Panc1 (cell line): Measurements from ENCODE around the gene CFAP74. TPM values are rescaled to one million over a fixed set of nuclear protein-coding genes. Genes with fewer than 3 reads are reported as not detected.

Experiments
- ATAC-seq: fragments of 200-7000 bp; cut with Tn5 transposase; 2 replicates; pipeline ENCODE4 v1.9.1; 2020; ENCODE audit warnings: mild to moderate bottlenecking, moderate library complexity
- BruUV-seq: library from RNA; stranded (reverse); fragments of 400-500 nt; replicated peaks from 2 replicates; lab custom pipeline; 2021; lab: Mats Ljungman, UMichigan
- CTCF ChIA-PET: fragments of 300-600 bp; sonication (Branson Sonifier 250); formaldehyde crosslinking; loops from one replicate; lab custom pipeline; 2022; ENCODE audit warnings: antibody characterized with exemption; lab: Charles Lee
- POLR2A ChIA-PET: fragments of 300-600 bp; sonication (Branson Sonifier 250); formaldehyde crosslinking; loops from one replicate; lab custom pipeline; 2022; ENCODE audit warnings: antibody characterized with exemption; lab: Charles Lee
- DNase-seq: peaks from one replicate; pipeline ENCODE4 v3.0.0-alpha.2; 2010; ENCODE audit warnings: low read depth, low spot score
- H3K27ac ChIP-seq: 2 replicates; pipeline ENCODE4 v1.5.1; 2011; ENCODE audit warnings: mild to moderate bottlenecking, low read length, inconsistent platforms
- H3K27me3 ChIP-seq: fragments of 200-500 bp; sonication (Bioruptor generic); 2 replicates; pipeline ENCODE4 v1.6.0; 2014; ENCODE audit warnings: low read length, inconsistent platforms; ENCODE audit not compliant: control insufficient read depth, insufficient read depth
- H3K36me3 ChIP-seq: fragments of 200-500 bp; sonication (Bioruptor generic); 2 replicates; pipeline ENCODE4 v1.5.1; 2014; ENCODE audit warnings: inconsistent platforms, mild to moderate bottlenecking, low read length, moderate library complexity; ENCODE audit not compliant: control insufficient read depth, insufficient read depth
- H3K4me1 ChIP-seq: 2 replicates; pipeline ENCODE4 v1.5.1; 2011; ENCODE audit warnings: inconsistent platforms, mild to moderate bottlenecking, low read length, moderate library complexity; ENCODE audit not compliant: control insufficient read depth, insufficient read depth
- H3K4me3 ChIP-seq, 2 experiments: 2 replicates each; pipeline ENCODE4 v1.5.1; 2011 to 2012; ENCODE audit warnings: low read depth in 2 of 2, low read length in 2 of 2, mild to moderate bottlenecking in 2 of 2, inconsistent platforms in 1 of 2, moderate library complexity in 1 of 2
- H3K9me3 ChIP-seq: fragments of 200-500 bp; sonication (Bioruptor generic); 2 replicates; pipeline ENCODE4 v1.5.1; 2014; ENCODE audit warnings: low read depth, mild to moderate bottlenecking, inconsistent platforms, low read length, moderate library complexity; ENCODE audit not compliant: control insufficient read depth, insufficient read depth
- CTCF ChIP-seq: fragments of 450-650 bp; IDR thresholded peaks from 2 replicates; pipeline ENCODE4 v1.5.1; 2017; ENCODE audit warnings: mild to moderate bottlenecking
- POLR2AphosphoS5 ChIP-seq: IDR thresholded peaks from 2 replicates; pipeline ENCODE4 v1.6.1; 2012; ENCODE audit warnings: mild to moderate bottlenecking, low read depth, low read length, moderate library complexity
- REST ChIP-seq, 2 experiments: IDR thresholded peaks; 2 replicates each; pipeline ENCODE4 v1.6.1; 2011 to 2012; ENCODE audit warnings: low read depth in 2 of 2, control low read depth in 1 of 2, low read length in 1 of 2, mild to moderate bottlenecking in 1 of 2, moderate library complexity in 1 of 2; ENCODE audit not compliant: insufficient read depth in 1 of 2
- SIN3A ChIP-seq: IDR thresholded peaks from 2 replicates; pipeline ENCODE4 v1.6.1; 2012; ENCODE audit warnings: low read depth, mild to moderate bottlenecking, low read length, moderate library complexity, borderline replicate concordance; ENCODE audit not compliant: insufficient read depth
- TCF7L2 ChIP-seq: IDR thresholded peaks from 2 replicates; pipeline ENCODE4 v1.6.1; 2011; ENCODE audit warnings: mild to moderate bottlenecking, low read depth, low read length, inconsistent platforms
- in situ Hi-C: cut with HindIII; loops from 2 replicates; pipeline ENCODE4 v1.10.0; 2016; ENCODE audit warnings: low sequenced_read_pairs, low pct_unique_long_range_greater_than_20kb
- intact Hi-C: fragments of 100-400 bp; cut with micrococcal nuclease; formaldehyde crosslinking; loops from one replicate; pipeline ENCODE4 v1.10.0; 2022; ENCODE audit not compliant: unreplicated experiment
- total RNA-seq: library from RNA; stranded (reverse); gene quantifications from one replicate; pipeline ENCODE4 v1.2.1, GENCODE V29; 2021; ENCODE audit not compliant: unreplicated experiment

Gene CFAP74
- total RNA-seq, 1 experiment from 2014 or later = not detected

DNA sequence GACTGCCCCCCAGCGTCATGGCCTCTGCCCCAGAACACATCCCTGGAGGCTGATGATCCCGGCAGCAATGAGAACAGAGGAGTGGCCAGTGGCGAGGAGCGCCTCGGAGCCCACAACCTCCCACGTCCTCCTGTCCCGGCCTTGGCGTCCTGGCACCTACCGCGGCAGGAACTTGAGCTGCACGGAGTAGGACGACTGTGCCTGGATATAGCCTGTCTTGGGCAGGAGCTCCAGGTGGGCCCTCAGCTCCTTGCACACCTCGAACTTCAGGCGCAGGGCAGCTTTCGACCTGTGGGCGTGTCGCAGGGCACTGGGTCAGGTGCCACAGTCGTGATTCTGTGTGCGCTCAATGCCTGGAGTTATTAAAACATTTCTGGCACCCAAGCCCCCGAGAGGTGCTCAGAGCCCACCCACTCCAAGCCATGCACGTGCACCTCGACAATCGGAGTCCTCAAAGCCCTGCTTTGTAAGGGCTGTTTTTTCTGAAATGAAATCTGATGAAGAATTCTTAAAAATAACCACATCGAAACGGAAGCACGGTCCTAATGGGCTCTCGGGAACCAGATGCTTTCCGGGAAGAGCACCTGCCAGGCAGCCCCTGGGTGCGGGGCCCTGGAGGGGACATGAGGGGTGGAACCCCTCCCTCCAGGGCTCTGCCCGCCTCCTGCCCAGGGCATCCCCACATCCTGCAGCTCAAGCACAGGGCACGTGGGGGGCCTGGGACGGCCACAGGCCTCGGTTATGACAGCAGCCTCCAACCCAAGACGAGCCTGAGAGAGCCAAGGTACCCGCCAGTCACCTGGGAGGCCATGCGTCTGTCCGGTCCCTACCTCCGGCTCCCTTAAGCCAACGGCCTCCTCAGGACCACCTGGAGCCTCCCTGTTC lies 61.5 kb downstream of the CFAP74 start:
- H3K27me3 ChIP-seq = no peaks in the 10 kb centered on the region
- intact Hi-C loops (loop anchor here (5.0 kb wide), 1 partner anchor 105 kb away; no protein-coding TSS in a partner anchor), in situ Hi-C loops (no loop called here)
- no peaks in the 10 kb centered on the region for H3K36me3 ChIP-seq
- H3K4me1 ChIP-seq = no peaks in the 10 kb centered on the region; the same call in 1 of the 2 replicates
- TF ChIP-seq TCF7L2 (no peak), POLR2AphosphoS5 (no peak), CTCF (no peak), SIN3A (no peak), REST (IDR thresholded peaks at IDR 0.05; ENCODE audit: insufficient read depth in 1 of 2, low read depth in 2 of 2, low read length in 1 of 2) (no peak)
- POLR2A ChIA-PET = interaction anchor here (1.0 kb wide), 1 partner anchor 7 kb away, joined by 3 read pairs; no protein-coding TSS in a partner anchor
- no TSS peak for BruUV-seq
- H3K4me3 ChIP-seq = no peak overlapping the region
- DNase-seq (no peak), ATAC-seq (no peak)
- CTCF ChIA-PET = interaction anchor here (1.2 kb wide), 1 partner anchor 102 kb away, joined by 3 read pairs; no protein-coding TSS in a partner anchor
- H3K27ac ChIP-seq = no peak overlapping the region
- H3K9me3 ChIP-seq = no peaks in the 10 kb centered on the region

GRCh38 chr1:1941211-1941841 lies 62.3 kb downstream of the CFAP74 start:
- ATAC-seq = no peak
- no peak for TF ChIP-seq TCF7L2
- no peak for TF ChIP-seq CTCF
- no peak for TF ChIP-seq SIN3A
- TF ChIP-seq POLR2AphosphoS5 = no peak
- TF ChIP-seq REST (IDR thresholded peaks at IDR 0.05; ENCODE audit: insufficient read depth in 1 of 2, low read depth in 2 of 2, low read length in 1 of 2) = no peak
- Histone ChIP-seq H3K27ac (no peak overlapping the region), H3K4me3 (no peak overlapping the region), H3K27me3 (no peaks in the 10 kb centered on the region), H3K36me3 (no peaks in the 10 kb centered on the region), H3K4me1 (no peaks in the 10 kb centered on the region; the same call in 1 of the 2 replicates), H3K9me3 (no peaks in the 10 kb centered on the region)
- ChIA-PET CTCF (interaction anchor here (0.6 to 1.2 kb wide), 2 partner anchors 10 to 103 kb away, joined by 3 to 11 read pairs; no protein-coding TSS in a partner anchor), POLR2A (interaction anchor here (1.0 kb wide), 1 partner anchor 8 kb away, joined by 3 read pairs; no protein-coding TSS in a partner anchor)
- in situ Hi-C loops = no loop called here
- DNase-seq = no peak
- intact Hi-C loops = loop anchor here (5.0 kb wide), 1 partner anchor 106 kb away; no protein-coding TSS in a partner anchor
- BruUV-seq = no TSS peak
